Retinal pigment epithelial cell (primary cell): ENCODE data around the gene STAB2.
A peak's percentile ranks its signal among the peaks of the same experiment; 100 is the strongest.

Experiments used
- DNase-seq: peaks from one replicate; pipeline ENCODE4 v3.0.0-alpha.2; 2010; ENCODE audit warnings: low read depth
- H3K4me3 ChIP-seq: 2 replicates; pipeline ENCODE4 v1.5.1; 2011; ENCODE audit warnings: mild to moderate bottlenecking, low read length, control low read depth, moderate library complexity
- CTCF ChIP-seq: conservative IDR thresholded peaks from 2 replicates; pipeline ENCODE4 v1.5.1; 2011; ENCODE audit warnings: low read depth, low read length, control low read depth, inconsistent platforms

Gene STAB2

GRCh38 chr12:103748875-103749274, 161.8 kb downstream of the STAB2 start:
- H3K4me3 ChIP-seq = no peak overlapping the region
- TF ChIP-seq CTCF = no peak
- no peak for DNase-seq

GRCh38 chr12:103751171-103751570, 164.1 kb downstream of the STAB2 start:
- DNase-seq = no peak
- H3K4me3 ChIP-seq = no peak overlapping the region
- peak; percentile 16 for TF ChIP-seq CTCF

GRCh38 chr12:103751600-103751999, 164.5 kb downstream of the STAB2 start:
- DNase-seq = no peak
- no peak overlapping the region for H3K4me3 ChIP-seq
- TF ChIP-seq CTCF = no peak

- TF ChIP-seq CTCF = no peak
- H3K4me3 ChIP-seq = no peak overlapping the region
- no peak for DNase-seq
These were observed 168.4 kb downstream of the STAB2 start for GRCh38 chr12:103755425-103755824.

- no peak for DNase-seq
- TF ChIP-seq CTCF = no peak
- no peak overlapping the region for H3K4me3 ChIP-seq
These were observed 169.4 kb downstream of the STAB2 start for GRCh38 chr12:103756443-103756842.

GRCh38 chr12:103757248-103757647, 170.2 kb downstream of the STAB2 start:
- no peak for DNase-seq
- H3K4me3 ChIP-seq = no peak overlapping the region
- TF ChIP-seq CTCF = no peak

- DNase-seq = no peak
- no peak for TF ChIP-seq CTCF
- no peak overlapping the region for H3K4me3 ChIP-seq
These were observed 171.4 kb downstream of the STAB2 start for GRCh38 chr12:103758310-103759089.
